ENCODE data around the gene JDP2.

Gene JDP2

DNA sequence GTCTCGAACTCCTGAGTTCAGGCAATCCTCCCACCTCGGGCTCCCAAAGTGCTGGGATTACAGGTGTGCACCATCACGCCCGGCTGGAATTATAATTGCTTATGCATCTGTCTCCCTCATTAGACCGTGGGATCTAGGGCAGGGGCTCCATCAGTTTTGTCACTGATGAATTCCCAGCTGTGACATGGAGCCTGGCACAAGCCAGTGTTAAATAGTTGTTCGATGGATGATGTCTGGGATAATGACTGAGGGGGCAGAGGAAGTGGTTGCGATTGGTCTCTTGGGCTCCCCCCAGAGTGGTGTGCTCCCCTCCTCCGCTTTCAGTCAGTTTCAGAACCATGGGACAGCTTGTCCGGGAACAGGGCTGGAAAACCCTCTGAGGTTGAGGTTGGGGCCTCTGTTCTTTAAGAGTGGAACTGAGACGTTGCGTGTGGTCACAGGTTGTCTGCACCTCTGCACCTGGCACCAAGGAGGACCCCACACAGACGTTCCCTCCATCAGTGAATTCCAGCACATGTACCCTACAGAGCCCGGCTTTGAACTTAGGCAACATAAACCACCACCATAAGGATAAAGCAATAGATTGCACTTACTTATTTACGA, 63.7 kb downstream of the JDP2 start:
- DNase-seq, result no peak

DNA sequence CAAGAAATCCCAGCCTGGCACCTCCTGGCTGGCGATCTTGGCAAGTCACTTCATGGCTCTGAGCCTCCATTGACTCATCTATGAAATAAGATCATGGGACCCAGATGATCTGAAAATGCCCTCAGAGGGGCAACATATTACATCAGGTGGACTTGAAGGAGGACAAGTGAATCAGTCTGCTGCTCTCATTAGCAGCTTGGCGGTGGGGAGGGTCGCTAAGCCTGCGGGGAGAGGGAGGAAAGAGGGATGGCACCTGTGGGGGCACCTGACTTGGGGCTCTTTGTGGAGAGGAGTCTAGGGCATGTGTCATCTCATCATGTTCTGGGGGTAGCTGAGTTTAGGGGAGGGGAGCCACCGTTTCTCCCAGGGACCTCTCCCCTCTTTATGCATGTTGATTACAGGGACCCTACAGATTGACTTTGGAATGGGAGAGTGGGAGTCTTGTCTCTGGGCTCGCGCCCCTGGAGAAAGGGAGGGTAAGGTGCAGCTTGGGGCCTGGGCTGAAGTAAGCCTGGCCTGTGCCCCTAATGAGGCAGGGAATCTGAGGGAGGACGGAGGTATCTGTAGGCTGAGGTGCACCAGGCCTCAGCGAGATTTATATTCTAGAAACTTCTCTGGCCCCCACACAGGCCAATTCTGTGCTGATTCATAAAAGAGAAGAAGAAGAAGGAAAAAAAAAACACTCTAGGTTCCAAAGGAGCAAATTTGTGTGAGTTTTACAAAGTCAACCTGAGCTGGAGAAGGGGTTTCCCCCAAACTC, 65.2 kb downstream of the JDP2 start:
- no peak for DNase-seq

DNA sequence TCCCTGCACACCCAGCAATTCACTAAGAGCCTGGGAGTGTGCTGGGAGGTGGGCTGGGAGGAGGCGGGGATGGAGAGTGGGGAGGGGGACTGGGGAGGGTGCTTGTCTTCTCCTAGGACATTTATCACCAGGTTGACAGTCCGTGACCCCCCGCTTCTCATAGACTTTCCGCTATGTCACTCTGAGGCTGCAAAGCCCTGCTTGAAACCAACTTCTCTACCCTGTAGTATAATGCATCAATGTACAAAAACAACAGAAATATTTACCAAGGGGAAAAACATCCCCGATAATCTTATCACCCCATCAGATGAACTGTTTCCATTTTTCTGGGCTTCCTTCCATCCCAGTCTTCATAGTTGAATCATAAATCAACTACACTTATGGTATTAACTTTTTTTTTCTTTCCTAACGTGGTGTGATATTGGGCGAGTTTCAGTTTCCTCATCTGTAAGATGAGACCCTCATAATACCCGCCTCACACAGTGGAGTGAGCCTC, 65.8 kb downstream of the JDP2 start:
- no peak for DNase-seq

DNA sequence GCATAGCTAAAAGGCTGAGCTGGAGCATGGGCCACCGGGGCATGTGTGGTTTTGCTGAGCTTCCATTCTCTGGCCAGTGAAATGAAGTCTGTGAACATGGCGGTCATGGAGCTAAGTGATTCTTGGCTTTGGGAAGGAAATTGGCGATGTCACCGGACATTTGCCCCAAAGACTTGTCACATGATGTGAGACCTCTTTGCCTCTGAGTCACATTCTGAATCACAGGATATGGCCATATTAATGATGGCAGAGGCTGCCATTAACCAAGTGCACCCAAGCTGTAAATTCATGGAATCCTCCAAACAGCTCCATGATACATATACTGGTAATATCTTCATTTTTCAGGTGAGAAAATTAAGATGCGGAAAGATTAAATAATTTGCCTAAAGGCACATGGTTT, 67.1 kb downstream of the JDP2 start:
- DNase-seq, result no peak

DNA sequence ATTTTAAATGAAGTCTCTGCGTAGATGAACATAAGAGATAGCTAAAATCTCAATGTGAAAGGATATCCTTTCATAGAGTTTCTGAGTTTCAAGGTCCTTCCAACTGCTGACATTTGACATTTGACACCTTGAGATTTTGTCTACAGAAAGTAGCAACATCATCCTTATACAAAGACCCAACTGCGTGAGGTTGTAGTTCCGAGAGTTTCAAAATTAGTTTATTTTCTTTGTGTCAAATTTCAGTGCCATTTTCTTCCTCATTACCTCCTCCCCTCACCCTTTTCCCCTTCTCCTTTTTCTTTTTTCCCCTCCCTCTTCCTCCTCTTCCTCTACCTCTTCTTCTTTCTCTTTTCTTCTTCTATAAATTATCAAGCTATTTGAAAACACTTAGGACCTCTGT, 67.6 kb downstream of the JDP2 start:
- no peak for DNase-seq

DNA sequence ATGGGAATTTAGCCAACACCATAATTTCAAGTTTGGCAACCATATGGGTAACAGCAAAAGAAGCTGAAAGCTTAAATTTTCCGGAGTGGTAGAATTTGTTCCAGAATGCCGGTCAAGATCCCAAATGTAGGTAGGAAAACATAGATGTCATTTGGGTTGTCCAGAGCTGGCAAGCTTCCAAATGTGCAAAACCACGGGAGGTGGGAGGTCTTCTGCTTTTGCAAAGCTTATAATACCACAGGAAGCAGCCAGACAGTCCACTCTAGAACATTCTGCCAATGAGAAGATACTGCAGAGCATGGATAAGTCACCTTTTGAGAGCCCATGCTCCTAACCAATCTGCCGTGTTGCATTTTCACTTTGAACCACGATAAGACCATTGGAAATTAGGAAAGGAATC, 68.1 kb downstream of the JDP2 start:
- DNase-seq, result no peak

DNA sequence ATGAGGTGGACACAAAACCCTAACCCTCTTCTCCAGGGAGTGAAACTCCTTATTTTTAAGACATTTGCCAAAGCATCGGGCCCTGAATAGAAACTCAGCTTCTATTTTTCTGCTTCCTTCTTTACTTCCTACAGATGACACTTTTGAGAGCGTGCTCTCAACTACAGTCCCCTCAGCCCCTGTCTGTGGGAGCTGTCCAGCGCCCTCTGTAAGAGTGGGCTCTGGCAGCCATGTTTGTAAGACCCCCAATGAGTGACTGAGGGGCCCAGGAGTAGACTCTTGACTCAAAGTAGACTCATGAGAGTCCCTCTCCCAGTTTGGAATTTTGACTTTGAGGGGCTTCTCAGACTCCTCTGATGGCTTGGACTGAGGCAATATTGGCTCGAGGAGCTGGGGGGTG, 68.9 kb downstream of the JDP2 start:
- no peak for DNase-seq

DNA sequence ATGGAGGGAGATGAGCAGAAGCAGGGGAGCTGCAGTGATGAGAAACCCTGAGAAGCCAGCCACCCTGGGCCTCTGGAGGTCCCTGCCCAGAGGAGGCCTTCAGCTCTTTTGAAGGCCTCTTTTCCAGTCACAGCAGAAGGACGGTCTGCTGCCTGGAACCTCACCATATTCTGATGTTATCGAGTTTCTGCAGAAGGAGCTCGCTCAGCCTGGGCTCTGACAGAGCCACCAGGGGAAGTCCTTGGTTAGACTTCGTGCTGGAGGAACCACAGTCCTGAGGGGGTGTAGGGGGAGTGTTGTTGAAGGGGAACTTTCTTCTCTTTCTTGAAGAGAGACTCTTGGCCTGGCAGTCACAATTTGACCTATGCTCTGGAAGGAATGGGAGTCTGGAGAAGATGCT, 69.4 kb downstream of the JDP2 start:
- no peak for DNase-seq

DNA sequence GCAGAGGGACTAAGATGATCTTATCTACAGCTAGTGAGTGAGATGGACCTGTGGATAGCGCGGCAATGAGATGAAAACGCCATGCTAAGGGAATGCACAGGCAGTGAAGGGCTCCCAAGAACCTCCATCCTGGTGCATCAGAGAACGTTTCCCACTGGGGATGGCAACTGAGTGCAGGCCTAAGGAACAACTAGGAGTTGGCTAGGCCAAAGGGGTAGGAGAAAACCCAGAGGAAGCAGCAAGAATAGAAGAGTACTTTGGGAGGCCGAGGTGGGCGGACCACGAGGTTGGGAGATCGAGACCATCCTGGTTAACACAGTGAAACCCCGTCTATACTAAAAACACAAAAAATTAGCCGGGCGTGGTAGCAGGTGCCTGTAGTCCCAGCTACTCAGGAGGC, 69.9 kb downstream of the JDP2 start:
- no peak for DNase-seq

DNA sequence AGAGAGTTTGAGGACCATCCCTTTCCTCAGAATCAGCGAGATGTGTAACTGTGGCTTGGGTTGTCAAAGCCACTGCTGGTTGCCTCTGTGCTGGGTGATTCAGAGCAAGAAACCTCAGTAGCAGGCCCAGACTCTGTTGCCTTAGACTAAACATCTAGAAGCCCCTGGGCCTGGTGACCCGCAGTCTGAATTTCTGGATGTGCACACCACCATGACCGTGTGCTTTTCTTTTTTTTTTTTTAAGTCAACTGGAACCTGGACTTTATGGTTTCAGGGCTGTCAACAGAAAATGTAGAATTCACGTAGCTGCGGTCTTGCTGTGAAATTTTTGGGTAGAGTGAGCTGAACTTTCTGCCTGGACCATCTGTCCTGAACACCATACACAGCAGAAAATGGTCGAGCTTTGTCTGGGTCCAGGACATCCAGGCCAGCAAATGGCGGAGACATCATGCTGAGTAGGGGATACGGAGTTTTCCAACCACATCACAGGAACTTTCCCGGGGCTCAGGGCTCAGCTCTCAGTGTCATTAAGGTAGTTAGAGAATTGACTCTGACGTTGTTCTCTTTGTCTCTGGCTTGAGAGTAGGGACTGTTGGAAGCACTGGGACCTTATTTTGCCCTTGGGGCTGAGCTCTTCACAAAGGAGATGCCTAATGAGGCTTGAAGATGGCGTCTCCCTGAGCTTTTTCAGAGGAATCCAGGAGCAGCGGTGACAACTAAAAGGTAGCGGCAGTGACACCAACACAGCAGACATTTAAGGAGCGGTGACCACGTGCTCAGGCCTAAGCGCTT, 71.5 kb downstream of the JDP2 start:
- no peak for DNase-seq

DNA sequence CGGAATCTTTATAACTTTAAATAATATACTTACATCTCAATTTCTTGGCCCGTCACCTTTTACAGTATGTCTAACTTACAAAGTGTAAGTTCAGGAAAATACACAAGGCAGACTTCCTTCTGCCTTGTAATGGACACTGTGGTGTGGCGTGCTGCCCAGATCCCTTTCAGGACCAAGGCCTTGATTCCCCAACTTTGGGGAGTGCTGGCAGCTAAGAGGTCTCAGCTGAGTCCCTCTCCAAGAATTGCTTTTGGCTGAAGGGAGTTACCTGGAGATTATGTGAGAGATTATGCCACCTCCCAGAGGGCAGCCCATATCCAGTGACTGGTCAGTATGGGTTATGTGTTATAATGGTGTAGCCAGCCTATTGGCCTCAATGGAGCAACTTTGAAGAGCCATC, 73.3 kb downstream of the JDP2 start:
- no peak for DNase-seq

DNA sequence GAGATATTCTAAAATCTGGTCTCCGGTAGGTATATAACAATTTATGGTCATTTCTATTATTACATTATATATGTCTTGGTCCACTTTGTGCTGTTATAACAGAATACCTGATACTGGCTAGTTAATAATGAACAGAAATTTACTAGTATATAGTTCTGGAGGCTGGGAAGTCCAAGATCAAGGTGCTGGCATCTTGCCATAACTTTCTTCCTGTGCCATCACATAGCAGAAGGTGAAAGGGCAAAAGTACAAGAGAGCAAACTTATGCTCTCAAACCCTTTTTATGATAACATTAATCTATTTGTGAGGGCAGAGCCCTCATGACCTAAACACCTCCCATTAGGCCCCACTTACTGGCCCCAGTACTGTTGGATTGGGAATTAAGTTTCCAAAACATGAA, 76.6 kb downstream of the JDP2 start:
- DNase-seq, result no peak

DNA sequence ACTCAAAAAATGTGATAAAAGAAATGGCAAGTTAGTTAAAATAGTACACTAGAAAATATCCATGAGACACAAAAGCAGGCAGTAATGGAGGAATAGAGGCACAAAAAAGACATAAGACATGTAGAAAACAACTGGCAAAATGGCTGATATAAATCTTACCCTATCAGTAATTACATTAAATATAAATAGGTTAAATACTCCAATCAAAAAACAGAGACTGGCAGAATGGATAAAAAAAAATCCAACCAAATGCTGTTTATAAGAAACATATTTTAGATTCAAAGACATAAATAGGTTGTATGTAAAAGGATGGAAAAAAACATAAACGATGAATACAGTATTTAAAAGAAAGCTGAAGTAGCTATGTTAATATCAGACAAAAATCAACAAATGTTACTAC, 79.1 kb downstream of the JDP2 start:
- no peak for DNase-seq

DNA sequence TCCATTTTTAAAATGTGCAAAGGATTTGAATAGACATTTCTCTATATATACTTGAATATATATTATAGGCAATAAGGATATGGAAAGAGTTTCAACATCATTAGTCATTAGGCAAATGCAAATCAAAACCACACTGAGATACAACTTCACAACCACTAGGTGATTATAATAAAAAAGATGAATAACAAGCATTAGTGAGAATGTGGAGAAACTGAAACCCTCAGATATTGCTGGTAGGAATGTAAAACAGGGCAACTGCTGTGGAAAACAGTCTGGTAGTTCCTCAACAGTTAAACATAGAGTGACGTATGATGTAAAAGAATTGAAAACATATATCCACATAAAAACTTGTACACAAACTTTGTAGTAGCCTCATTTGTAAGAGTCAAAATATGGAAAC, 82.7 kb downstream of the JDP2 start:
- DNase-seq, result no peak

DNA sequence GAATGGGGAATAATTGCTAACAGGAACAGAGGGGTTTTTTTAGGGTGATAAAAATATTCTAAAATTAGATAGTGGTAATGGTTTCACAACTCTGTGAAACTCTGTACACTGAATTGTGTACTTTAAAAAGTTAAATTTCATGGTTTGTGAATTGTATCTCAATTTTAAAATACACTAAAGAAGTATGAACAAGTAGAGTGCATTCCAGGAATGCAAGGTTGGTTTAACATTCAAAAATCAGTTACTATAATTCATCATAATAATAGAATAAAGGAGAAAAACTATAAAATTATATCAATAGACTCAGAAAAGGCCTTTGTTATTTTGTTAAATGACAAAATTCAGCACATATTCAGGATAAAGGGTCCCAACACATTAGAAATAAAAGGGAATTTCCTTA, 83.4 kb downstream of the JDP2 start:
- no peak for DNase-seq

DNA sequence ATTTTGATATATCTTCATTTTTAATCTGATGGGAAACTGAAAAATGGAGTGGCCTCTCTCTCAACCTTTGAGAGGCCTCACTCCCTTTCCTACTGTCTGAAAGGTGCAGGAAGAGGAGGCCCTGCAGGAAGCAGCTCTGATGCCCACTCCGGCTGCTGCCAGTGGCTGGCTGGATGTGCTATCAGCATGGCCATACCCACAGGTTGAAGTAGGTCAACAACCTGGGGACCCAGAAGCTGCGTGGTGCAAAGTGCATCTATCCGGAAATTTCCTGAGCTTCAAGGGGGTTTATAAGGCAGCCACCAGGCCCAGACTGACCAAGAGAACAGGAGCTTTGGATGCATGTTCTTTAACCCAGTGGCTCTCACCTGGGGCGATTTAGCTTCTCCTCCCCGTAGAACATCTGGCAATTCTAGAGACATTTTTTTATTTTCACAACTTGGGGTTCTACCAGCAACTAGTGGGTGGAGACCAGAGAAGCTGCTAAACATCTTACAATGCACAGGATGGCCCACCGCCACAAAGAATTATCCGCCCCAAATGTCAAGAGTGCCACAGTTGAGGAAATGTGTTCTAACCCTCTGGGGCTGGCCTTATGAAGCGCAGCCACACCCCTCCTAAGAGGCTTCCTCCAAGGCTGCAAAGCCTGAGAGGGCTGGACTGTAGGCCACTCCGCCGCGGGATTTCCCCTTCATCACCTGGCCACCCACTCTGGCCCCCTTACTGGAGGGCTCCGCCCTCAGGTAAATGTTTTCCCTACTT, 86.3 kb downstream of the JDP2 start:
- no peak for DNase-seq

DNA sequence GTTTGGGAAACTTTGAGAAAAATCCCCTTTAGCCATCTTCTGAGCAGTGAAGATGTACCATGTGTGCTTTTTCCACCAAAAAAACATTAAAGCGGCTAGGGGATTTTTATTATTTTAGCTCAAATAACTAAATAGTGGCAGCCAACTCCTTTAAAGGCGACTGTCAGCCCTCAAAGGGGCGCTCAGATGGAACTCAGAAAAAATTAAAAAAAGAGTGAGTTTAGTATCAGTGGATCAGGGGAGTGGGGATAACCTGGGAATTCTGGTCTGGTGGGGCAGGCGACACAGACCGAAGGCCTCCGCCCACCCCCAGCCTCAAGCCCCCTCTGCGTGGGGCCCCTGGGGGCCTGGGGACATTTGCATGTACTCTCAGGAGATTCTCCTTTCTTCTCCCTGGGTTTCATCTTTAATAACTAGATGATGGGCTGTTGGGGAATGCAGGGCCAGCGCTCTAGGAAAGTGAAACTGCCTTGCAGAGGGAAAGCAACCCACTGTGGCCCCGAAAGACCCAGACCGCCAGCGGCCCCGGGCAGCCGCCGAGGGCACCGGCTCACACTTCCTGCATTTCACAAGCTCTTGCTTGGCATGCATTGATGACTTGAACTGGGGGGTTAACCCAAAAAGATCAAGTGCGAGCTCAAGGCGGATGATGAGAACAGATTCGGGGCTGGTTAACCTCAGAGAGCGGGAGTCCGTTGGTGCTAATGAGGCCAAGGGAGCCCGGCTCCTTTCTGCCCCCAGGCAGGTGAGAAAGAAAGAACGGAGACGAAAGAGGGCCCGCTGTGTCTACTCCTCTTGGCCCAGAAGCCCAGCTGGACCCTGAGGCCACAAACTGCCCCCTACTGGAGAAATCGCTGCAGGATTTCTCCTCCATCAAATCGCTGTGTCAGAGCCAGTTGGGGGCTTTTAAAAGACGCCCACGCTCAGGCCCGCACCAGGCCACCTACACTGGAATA, 87.1 kb downstream of the JDP2 start:
- no peak for DNase-seq

DNA sequence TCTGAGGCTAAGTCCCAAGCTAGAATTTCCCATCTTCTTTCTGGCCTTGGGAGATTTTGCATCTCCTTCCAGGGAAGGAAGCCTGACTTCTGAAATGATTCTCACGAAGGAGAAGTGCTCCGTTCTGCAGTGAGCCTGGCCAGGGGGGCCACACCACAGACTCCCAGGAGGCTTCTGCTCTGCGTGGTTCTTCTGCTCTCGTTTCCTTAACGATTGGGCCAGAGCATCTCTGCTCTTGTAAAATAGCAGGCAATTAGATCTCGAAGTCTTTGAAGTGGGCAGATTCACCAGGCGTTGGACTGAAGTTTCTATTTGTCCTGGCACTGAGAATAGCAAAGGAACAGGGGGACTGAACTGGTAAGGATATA, 87.8 kb downstream of the JDP2 start:
- no peak for DNase-seq

DNA sequence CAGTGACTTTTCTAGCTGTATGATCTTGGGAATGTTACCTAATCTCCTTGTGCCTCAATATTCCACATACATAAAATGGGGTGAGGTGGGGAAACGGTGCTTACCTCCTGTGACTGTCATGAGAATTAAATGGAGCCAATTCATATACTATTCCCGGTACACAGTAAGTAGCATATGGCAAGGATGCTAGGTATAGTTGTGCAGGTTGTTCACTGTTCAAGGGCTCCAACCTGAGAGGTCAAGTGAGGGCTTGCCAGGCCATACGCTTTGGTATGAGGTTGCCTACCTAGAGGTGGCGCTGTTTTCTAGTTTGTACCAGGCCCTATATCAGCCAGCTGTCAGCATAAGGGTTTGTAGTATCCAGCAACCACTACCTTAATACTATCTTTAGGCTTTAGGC, 90.8 kb downstream of the JDP2 start:
- no peak for DNase-seq

DNA sequence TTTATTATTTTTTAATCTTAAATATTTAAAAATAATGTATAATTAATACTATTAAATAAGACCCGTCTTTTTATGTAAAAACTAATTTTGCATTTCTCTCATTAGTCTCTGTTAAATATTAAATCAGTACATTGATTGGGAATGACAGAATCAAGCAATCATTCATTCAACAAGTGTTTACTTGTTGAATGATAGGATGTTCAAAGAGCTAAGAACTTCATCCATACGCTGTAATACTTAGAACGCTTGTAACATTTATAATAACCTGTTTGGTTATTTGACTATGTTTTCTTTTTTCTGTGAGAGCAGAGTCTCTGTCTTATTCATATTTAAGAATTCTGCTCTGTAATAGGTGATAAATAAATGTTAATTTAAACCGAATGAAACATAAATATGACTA, 91.6 kb downstream of the JDP2 start:
- no peak for DNase-seq

DNA sequence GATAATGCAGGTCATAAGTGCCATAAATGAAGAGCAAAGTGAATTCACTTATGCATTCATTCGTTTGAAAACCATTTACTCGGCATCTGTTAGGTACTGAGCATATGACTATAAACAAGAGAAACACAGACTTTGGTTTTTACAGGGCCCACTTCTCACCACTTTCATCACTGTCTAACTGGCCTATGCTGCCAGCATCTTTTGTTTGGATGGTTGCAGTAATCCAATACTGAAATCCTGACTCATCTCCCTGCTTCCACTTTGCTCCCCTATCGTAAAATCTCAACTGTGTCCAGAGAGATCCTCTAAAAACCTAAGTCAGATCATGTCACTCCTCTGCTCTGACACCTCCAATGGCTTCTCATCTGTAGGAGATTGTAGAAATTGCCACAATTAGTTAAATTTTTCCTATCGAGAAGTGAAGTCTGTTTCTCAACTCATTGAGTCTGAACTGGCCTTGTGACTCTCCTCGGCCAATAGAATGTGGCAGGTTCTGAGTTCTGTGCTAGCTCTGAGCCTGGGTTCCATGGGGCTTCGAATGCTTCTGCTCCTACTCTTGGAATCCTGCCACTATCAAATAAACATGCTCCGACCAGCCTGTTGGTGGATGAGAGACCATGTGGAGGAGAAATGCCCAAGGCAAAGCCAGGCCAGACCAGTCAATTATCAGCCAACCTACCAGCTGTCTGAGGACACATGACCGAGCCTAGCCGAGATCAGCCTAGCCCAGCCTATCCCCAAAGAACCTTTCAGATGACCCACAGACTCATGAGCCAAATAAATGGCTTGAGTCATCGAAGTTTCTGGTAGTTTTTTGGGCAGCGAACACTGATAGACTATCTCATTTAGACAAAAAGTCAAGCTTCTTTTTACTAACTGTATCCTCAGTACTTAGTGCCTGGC, 92.3 kb downstream of the JDP2 start:
- DNase-seq, result no peak
